ENCODE results near the gene SH3PXD2B. TPM values are rescaled to one million over a fixed set of nuclear protein-coding genes. Genes with fewer than 3 reads are reported as not detected.

Gene SH3PXD2B
- total RNA-seq, 1 donor = 1.3 TPM

DNA sequence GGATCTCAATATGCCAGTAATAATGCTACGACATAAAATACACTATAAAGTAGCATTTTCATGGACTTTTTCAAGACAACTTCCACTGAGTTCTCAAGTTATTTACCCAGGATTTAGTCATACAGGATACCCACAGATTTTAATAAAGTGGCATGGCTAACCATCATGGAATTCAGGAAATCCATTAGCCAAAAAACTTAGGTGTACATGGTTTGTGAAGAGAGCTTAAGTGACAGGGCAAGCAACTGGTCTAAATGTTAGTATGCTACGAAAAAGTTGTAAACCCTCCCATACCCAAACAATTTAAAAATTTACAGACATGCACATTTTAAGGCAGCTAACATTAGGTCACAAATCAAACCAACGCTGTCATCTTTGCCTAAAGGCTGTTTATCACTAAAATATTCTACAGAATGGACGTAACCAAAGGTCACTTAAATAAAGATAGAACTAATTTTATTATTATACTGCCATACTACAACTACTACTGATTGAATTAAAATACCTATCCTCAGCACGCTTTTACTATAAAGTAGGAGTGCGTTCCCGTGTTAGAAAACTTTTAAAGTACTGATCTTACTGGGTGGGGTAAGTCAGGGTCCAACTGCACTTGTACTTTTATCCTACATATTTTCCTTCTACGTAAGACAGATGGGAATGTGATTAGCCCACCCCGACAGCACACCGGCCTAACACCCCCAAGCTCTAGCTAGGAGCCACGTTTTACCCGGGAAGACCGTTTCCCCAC lies 171.9 kb downstream of the SH3PXD2B start:
- no peak for DNase-seq (ENCODE audit: low read depth in 2 of 3, low spot score in 2 of 3)

DNA sequence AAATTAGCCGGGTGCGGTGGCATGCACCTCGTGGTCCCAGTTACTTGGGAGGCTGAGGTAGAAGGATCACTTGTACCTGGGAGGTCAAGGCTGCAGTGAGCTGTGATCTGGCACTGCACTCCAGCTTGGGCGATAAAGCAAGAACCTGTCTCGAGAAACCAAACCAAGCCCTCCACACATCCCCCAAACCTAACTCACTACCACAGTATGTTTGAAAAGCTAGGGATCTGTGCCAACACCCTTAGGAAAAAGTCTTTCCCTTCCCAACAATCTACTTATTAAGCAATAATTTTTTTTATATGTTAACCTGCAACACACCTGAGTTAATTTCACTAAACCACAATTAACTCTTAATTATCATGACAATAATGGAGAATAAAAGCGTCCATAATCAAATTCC lies 173.0 kb downstream of the SH3PXD2B start:
- DNase-seq (ENCODE audit: low read depth in 2 of 3, low spot score in 2 of 3) = no peak

DNA sequence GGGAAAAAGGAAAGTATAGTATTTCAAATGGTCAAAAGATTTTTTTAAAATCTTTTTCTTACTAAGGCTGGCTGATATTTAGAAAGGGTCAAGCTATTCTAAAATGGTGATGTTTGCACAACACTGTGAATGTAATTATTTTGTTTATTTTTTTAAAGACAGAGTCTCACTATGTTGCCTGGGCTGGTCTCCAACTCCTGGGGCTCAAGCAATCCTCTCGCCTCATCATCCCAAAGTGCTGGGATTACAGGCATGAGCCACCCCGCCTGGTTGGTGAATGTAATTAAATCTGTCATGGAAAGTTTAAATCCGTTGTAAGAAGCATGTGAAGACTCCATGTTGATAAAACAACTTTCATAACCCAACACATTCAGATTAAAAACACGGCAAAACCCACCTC lies 173.4 kb downstream of the SH3PXD2B start:
- DNase-seq (ENCODE audit: low read depth in 2 of 3, low spot score in 2 of 3) = no peak

DNA sequence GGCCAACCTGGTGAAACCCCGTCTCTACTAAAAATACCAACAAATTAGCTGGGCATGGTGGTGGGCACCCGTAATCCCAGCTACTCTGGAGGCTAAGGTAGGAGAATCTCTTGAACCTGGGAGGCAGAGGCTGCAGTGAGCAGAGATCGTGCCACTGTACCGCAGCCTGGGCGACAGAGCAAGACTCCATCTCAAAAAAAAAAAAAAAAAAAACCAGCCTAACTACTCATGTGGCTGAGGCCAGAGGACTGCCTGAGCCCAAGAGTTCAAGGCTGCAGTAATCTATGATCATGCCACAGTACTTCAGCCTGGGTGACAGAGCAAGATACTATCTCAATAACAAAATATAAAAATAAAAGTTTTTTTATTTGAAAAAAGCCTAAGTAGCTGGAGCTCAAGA lies 174.0 kb downstream of the SH3PXD2B start:
- DNase-seq (ENCODE audit: low read depth in 2 of 3, low spot score in 2 of 3) = no peak

DNA sequence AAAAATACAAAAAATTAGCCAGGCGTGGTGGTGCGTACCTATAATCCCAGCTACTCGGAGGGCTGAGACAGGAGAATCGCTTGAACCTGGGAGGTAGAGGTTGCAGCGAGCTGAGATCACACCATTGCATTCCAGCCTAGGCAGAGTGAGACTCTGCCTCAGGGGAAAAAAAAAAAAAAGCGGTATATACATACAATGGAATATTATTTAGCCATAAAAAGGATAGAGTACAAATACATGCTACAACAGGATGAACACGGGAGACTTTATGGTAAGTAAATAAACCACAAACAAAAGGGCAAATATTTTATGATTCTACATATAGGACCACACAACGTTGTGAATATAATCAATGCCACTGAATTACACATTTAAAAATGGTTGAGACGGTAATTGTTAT lies 176.0 kb downstream of the SH3PXD2B start:
- DNase-seq (ENCODE audit: low read depth in 2 of 3, low spot score in 2 of 3) = no peak

DNA sequence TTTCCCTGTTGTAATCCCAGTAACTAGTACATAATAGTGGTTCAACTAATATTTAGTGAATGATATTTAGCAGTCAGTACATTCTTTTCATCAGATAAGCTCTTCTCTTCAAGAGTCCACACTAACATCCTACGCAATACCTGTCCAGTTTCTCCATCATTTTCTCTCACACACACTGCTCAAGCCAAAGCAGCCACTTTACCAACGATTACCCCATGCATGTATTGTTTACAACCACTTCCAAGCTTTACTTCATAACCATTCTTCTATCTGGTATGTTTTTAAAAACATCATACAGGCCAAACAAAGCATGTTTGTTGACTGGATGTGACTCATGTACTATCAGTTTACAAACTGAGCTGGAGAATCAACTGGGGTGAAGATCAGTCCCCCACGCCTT lies 178.1 kb downstream of the SH3PXD2B start:
- no peak for DNase-seq (ENCODE audit: low read depth in 2 of 3, low spot score in 2 of 3)

Other genes with a start within 250 kb of the SH3PXD2B start
- gene UBTD2, start 170.8 kb downstream of the SH3PXD2B start, total RNA-seq = 8.1 TPM
- gene NEURL1B, start 186.7 kb upstream of the SH3PXD2B start, total RNA-seq = 18.3 TPM

All from hematopoietic multipotent progenitor cell (in vitro differentiated cells).